Stimulated activated CD4-positive, alpha-beta T cell treated with anti-CD3 and anti-CD28 coated beads, Interleukin-1b, Interleukin-23, amount 100 ng/mL, for 24 hours (primary cell): ENCODE results near the gene SLC35A2.

Experiments
- DNase-seq, 4 experiments: peaks; one replicate each; pipeline ENCODE4 v3.0.0-alpha.2; 2020; ENCODE audit warnings: low read depth in 4 of 4, low spot score in 1 of 4

SLC35A2 gene

DNA sequence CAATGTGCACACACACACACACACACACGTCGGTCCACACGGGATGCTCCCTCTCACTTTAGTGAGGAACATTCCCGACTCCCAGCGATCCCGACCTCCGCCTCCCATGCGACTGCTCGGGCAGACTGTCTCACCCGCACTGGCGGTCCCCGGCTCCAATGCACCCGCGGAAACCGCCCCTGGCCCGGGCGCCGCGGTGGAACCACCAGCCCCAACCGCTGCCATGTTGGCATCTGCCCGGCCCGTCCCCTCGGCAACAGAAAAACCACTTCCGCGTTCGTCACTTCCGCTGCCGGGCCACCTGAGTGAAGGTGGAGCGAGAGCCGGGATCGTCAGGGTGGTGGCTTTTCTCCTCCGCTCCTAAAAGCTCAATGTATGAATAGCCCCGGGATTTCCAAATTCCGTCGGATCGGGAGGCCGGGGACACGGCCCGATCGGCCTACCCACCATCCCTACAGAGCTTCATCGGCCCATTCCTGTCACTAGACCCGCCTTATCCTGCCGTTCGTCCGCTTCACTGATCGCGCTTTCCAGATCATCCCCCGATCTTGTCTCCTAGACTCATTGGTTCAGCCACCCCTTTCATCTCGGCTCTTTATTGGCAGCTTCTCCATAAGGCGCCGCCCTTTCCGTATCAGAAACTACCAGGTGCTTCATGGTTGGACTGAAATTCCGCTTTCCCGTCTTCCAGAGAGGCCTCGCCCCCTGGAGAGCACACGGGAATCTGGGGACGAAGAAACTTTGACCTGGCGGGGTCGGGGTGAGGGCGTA lies at the start of gene SLC35A2:
SLC35A2 (minus strand) TSS at position 235 of the 771 bp plus-strand sequence; CDS start at position 225, 10 bp downstream.
- DNase-seq, result peak; percentile 65 to 78 (median 74)

DNA sequence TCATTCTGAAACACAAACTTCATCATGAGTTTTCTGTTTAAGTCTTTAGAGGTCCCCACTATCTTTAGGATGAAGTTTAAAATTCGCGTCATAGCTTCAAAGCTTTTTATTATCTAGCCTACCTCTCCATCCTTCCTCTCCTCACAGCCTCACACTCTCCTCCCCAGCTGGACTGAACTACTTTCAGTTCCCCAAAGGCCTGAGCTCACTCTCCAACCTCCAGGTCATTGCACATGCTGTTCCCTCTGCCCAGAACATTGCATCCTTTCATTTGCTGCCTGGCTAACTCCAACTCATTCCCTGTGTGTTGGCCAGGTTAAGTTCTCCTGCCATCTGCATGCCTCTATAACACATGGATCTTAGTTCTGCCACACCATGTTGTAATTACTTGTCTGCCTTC lies 48.8 kb upstream of the SLC35A2 start:
- no peak for DNase-seq

DNA sequence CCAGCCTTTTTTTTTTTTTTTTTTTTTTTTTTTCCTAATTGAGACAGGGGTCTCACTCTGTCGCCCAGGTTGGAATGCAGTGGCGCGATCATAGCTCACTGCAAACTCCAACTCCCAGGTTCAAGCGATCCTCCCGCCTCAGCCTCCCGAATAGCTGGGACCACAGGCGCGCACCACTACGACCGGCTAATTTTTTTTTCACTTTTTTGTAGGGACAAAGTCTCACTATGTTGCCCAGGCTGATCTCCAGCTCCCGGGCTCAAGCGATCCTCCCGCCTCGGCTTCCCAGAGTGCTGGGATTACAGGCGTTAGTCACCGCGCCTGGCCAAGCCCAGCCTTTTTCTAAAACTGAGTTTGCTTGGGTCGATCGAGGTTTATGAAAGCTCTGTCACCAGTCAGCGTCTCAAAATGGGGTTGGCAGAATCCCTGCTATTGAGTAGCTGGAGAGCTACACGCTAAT lies 47.2 kb upstream of the SLC35A2 start:
- no peak for DNase-seq

DNA sequence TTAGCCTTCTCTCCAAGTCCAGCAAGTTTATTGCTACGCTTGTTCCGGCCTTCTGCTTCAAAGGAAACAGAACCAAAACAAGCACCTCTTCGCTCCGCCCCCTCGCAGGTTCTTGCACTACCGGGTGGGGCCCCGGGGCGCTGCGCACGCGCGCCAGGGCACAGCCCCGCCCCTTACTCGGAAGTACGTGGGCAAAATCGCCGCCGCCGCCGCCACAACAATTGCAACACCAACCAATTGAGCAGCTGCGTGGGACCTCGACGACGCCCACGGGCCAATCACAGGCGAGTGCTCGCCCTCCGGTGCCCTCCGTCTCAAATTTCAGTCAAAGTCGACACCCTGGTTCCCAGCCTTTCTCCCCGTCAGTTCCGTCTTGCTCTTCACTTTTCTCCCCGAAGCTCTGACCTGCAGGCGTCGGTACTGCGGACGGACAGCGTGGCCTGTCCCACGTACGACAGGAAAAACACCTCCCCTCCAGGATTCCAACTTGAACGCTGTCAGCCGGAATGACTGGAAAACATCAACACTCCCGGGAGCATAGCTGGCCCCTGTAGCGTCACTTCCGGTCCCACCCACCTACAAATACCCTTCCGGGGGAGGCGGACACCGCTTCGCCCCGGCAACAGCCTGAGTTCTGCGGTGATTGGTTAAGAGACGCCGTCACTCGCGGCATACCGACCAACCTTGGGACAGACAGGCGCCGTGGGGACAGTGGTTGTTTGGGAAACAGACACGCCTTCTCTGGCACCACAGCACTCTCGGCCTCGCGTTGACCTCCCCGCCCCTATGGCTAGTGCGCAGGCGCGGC lies 46.6 kb upstream of the SLC35A2 start:
- DNase-seq, result peak; percentile 74 to 85 (median 78)

DNA sequence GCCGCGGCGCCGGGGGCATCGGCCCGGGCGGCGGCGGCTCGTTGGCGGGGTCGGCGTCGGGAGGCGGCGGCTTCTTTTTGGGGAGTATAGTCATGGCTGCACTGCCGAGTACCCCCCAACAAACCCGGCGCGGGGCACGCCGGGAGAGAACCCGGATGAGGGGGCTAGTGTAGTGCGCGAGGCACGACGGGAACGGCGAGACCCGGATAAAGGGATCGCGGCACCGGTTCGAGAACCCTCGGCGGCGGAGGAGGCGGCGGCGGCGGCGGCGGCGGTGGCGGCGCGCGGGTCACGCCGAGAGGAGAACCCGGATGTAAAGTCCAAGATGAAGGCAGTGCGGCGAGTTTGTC lies 46.0 kb upstream of the SLC35A2 start, which contains the start of gene OTUD5:
OTUD5 (minus strand) TSS at position 131 of the 350 bp plus-strand sequence; CDS start at position 94, 37 bp downstream.
- DNase-seq, result peak in 3 of 4 experiments; percentile 39 to 69 (median 63)

DNA sequence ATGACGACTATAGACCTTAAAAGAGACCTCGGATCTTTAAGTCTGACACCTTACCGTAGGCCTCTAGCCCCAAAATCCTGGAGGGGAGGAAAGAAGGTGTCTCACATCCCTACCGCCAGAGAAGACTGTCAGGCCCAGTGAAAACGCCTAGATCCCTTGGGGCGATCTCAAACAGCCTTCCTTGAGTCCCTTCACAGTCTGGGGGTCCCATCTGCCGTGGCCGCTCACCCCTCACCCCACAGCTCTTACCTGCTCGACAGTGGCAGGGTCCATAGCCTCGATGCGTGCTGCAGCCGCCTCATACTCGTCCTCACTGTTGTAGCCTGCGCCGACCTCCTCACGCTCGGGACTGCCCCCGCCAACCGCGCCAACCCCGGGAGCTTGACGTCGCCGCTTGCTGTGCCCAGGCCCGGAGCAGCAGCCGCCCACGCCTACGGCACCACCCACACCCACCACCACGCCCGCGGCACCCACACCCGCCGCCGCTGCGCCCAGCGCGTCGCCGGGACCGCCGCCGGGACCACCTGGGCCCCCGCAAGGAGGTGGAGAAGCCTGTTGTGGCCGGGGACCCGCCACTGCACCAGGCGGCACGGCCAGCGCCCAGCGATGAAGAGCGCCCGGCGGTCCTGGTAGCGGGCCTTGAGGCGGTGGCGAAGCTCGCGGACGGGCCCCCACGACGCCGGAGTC lies 45.4 kb upstream of the SLC35A2 start:
- DNase-seq, result peak in 1 of 4 experiments; percentile 45

DNA sequence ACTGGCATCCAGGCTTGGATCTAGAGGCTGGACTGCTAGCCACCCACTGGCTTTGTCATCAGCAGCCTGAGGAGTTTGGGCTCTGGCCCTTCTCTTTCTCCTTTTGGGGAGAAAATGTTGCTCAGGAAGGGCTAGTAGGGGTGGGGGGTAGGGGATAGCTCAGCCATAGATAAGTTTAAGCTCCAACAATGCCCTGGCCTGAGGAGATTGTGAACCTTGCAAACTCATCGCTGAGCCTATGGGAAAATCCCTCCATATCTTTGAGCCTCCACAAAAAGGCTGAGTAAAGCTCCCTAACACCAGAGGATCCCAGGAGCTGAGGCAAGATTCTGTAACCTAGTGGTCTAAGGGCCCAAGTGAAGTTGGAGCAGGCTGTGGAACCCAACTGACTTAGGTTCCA lies 37.1 kb upstream of the SLC35A2 start:
- no peak for DNase-seq

DNA sequence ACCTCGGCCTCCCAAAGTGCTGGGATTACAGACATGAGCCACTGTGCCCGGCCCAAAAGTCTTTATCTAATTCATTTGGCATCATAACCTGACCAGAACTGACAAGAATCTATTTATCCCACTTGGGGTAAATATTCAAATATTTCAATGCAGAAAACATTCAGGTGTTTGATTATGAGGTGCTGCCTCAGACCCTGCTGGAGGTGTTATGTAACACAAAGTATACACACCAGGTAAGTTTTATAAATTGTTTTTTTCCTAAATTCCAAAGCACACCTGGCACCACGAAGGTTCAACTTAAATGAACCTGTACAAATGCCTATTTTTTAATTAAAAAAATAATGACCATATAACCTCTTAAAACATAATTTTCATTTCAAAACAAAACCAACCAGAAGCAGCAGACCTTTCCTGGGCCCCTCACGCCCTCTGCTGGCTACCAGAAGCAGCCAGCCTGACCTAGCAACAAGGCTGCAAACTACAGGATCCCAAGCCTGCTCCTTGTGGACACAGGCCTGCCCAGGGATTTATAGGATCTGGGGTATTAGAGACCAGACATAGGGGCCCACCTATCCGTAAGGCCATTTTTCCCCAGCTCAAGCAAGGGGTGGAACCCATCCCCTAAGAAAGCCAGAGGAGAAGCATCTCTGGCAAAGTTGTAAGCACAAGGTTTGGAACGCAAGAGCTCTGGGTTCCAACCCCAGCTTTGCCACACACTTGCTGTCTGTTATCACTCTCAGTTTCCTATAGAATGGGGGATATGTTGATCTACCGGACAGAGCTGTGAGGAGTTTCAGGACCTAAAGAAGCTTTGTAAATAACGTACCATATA lies 34.3 kb upstream of the SLC35A2 start:
- no peak for DNase-seq

DNA sequence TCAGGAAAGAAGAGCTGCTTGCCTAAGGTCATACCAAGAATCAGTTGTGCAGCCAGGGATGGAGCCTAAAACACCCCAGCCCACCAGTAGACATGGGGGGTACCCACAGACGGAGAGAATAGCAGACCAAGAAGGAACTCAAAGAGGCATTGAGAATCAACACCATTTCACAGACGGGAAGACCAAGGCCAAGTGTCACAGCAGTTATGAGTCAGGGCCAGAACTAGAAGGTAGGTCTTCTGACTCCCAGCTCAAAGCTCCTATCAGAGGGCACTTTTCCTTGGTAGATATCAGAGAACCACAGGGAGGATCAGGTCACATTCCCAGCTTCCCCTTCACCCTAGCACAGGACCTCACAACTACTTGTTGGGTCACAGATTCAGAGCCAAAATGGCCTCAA lies 31.4 kb upstream of the SLC35A2 start:
- DNase-seq, result no peak

DNA sequence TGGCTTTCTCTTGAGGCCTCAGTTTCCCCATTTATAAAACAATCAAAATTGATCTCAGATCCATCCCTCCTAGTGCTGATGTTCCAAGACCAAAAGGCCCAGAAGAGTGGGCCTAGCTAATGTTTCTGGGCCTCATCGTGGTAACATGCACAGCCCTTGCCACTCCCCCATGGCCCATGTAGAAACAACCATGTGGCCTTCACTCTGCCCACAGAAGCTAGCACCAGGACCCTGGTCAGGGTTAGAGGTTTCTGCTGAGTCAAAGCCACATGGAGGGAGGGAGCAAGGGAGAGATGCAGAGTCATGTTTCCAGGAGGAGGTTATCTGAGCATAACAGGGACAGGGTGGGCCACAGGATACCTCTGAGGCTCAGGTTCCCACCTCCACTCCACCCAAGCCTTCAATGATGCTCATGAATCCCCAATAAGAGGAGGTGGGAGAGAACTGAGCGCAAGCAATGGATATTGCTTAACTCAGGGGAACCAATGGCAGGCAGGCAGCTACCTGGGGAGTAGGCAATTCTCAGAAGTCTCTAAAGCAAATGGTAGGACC lies 29.0 kb upstream of the SLC35A2 start:
- no peak for DNase-seq

DNA sequence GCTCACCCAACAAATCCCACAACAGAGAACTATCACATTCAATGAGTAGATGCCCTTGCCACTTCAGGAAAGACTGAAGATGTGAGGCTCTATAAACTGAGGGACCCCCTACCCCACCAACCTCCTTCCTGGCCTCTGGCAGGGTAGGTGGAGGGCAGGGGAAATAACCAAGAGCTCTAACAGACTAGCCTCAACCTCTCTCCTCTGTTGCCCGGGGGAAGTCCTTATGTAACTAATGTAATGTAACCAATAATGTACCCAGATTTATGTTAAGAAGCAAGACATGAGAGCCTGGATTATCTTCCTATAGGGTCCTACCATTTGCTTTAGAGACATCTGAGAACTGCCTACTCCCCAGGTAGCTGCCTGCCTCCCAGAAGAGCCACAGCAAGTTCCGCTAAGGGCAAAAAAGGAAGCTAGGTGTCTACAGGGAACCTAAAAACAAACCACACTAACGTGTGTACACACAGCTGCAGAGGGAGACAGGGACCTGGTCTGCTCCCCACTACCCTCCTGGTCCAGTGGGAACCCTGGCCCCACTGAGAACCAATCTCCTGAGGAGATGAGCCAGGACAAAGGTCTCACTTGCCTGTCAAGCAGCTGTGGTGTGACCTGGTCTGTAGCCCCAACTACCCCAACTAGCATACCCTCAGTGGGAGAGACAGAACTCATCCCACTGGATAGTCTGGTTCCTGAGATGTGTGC lies 28.2 kb upstream of the SLC35A2 start:
- DNase-seq, result no peak

DNA sequence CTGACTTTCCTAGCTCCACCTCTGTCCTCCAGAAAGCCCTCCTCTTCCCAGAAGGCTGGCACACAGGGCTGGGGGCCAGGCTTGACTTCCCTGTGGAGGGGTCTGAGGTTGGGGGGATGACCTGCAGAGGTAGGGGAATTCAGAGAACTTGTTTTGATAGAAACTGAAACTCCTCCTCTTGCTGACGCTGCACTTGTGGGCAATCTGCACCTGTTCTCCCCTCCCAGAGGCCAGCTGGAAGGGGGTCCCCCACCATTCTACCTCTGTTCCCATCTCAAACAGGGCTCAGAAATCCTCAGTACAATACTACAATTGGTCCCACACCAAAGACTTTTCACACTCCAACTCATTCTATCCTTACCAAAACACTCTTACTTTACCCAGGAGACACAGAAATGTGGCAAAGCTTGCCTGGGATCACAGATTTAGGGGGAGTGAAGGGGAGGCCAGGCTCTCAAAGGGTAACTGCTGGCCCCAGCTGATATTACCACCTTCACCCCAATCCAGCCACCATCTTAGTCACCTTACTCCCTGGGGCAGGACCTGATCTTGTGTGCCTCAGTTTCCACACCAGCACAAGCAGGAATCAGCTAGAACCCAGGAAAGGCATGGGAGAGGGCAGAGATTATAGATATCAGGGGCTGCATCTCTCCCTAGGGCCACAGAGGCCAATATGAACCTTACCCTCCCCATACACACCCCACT lies 27.4 kb upstream of the SLC35A2 start:
- DNase-seq, result peak in 2 of 4 experiments; percentile 55 to 64

DNA sequence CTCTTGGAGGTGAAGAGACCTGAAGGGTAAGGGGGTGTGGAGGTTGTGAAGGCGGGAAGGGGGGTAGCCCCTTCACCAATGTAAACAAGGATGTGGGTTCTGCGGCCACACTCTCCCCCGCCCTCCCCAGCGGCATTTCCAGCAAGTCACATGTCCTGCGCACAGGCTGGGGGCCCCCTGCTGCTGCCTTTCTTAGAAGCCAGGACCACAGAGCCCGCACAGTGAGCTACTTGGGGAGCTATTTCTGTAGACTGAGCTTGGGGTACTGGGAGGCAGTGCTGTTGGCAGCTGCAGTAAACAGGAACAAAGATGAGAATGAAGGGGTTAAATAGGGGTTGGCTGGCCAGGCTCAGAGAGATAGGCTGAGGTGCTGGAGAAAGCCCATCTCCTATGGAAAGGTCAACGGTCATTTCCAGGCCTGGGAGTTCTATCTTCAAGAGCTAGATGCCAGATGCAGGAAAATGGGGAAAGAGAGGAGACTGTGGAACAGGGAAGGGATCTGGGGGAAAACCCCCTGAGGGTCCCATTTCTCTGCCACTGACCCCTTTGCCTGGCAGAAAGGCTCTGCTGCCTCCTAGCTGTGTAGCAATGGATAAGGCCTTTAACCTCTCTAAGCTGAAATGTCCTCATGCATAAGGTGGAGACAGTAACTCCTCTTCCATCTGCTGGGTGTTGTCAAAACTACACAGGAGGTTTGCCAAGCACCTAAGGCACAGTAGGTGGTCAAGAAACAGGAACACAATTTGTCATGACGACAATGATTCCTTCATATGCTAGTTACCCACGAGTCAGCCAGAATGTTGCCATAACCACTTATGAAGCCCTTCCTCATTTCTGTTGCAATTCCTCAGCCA lies 25.8 kb upstream of the SLC35A2 start:
- DNase-seq, result peak; percentile 57 to 84 (median 74)

DNA sequence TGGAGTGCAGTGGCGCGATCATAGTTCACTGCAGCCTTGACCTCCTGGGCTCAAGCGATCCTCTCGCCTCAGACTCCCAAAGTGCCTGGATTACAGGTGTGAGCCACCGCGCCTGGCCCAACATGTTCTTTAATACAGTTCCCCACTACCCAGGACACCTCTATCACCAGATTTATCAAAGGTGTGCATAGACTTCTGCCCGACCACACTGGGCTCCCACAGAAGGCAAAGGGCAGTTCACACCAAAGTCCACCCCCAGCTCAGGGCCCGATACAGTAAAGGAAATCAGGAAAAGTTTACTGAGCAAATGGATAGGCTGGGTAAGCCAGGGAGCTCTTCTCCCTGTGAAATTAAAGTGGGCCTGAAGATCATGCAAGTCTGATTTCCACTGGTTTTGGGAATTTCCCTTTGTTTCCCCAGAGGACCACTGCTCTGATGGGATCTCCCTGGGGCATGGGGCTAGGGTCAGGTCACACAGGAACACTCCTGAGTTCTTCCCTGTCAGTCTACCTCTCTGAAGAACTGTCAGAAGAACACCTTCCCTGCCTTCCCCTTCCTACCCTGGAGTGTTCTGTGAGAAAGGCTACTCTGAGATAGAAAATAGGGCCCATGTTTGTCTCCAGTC lies 25.1 kb upstream of the SLC35A2 start:
- DNase-seq, result no peak

DNA sequence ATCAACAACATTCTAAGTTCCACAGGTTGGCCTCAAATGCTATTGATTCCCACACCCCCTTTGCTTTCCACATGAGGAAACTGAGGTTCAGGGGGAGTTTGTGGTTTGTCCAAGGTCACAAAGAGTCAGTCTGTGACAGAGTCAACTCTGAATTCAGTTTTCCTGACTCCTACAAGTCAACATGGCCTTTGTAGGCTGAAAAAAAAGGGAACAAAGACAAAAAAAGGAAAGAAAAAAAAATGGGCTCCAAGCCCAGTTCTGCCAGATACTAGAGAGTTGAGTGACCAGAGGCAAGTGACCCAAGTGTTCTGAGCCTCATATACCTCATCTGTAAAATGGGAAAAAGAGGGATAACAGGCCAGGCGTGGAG lies 23.8 kb upstream of the SLC35A2 start:
- DNase-seq, result no peak

DNA sequence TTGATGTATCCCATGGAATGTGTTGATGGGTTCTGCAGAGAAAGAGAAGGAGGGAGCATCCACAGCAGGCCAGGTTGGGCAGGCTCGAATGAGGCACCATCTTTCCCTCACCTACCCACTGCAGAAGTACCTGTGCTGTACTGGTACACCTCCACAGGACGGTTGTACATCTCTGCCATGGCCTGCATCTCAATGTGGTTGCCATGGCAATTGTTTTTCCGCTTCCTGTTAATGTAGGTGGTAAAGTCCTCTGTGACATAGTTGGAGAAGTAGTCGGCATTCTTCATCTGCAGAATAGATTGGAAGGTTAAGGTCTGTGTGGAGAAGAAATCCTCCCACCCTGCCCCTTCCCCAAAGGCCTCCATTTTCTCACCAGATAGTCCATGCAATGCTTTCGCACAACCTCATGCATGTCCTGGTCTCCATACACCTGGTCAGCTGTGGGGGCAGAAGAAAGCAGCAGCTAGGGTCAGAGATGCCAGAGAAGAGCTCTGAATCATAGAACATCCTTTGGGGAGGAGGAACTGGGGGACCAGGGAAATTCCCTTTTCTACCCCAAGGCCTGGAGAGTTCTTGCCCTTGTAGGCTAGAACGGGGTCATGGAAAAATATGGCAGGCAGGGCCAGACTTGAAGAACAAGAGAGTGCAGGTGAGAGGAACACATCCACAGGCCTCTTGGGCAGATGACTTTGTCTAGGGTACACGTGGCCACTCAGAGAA lies 23.3 kb upstream of the SLC35A2 start:
- no peak for DNase-seq

DNA sequence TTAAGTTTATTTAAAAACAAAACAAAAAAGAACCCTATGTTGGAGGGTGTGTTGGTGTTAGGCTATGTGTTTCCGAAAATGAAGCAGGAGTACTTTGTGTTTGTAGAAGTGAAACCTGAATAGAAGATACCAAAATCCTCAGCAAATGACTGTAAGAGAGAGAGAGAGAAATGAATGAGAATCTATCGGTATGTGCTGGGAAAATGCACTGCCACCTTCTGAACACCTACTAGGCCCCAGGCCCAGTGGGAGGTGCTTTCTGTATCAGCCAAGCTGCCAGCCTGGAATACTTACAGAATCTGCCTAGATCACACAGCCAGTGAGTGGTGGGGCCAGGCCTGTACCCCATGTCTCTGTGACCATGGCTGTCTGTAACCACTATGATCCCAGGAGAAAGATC lies 22.3 kb upstream of the SLC35A2 start:
- DNase-seq, result no peak
